Measurements from ENCODE around the gene S100Z.
"Not testable (repeated sequence)": the region's sequence is repeated elsewhere in the genome, so short reads cannot be mapped to it uniquely, and the experiment has no call there.

Gene S100Z

GRCh38 chr5:76941442-76941841 is 91.6 kb downstream of the S100Z start:
- no peak for DNase-seq (ENCODE audit: extremely low read depth, low read depth)
- TF ChIP-seq CTCF (IDR thresholded peaks at IDR 0.05; ENCODE audit: low read depth, low read length, missing control alignments): no peak
- H3K4me3 ChIP-seq (replicated peaks; ENCODE audit: low read depth, low read length): no peak overlapping the region

- peak; percentile 66 for DNase-seq (ENCODE audit: extremely low read depth, low read depth)
- no peak for TF ChIP-seq CTCF (IDR thresholded peaks at IDR 0.05; ENCODE audit: low read depth, low read length, missing control alignments)
- no peak overlapping the region for H3K4me3 ChIP-seq (replicated peaks; ENCODE audit: low read depth, low read length)
Observed at GRCh38 chr5:76942581-76942980, 92.8 kb downstream of the S100Z start.

GRCh38 chr5:76943006-76943405 is 93.2 kb downstream of the S100Z start:
- DNase-seq (ENCODE audit: extremely low read depth, low read depth): no peak
- TF ChIP-seq CTCF (IDR thresholded peaks at IDR 0.05; ENCODE audit: low read depth, low read length, missing control alignments): no peak
- no peak overlapping the region for H3K4me3 ChIP-seq (replicated peaks; ENCODE audit: low read depth, low read length)

GRCh38 chr5:76944638-76945037 is 94.8 kb downstream of the S100Z start:
- no peak for DNase-seq (ENCODE audit: extremely low read depth, low read depth)
- no peak overlapping the region for H3K4me3 ChIP-seq (replicated peaks; ENCODE audit: low read depth, low read length)
- no peak for TF ChIP-seq CTCF (IDR thresholded peaks at IDR 0.05; ENCODE audit: low read depth, low read length, missing control alignments)

GRCh38 chr5:76945238-76945637 is 95.4 kb downstream of the S100Z start:
- DNase-seq (ENCODE audit: extremely low read depth, low read depth); H3K4me3 ChIP-seq (replicated peaks; ENCODE audit: low read depth, low read length): not testable (repeated sequence)

- H3K4me3 ChIP-seq (replicated peaks; ENCODE audit: low read depth, low read length): no peak overlapping the region
- no peak for TF ChIP-seq CTCF (IDR thresholded peaks at IDR 0.05; ENCODE audit: low read depth, low read length, missing control alignments)
- no peak for DNase-seq (ENCODE audit: extremely low read depth, low read depth)
Observed at GRCh38 chr5:76946090-76946489, 96.3 kb downstream of the S100Z start.

GRCh38 chr5:76947082-76947503 is 97.3 kb downstream of the S100Z start:
- no peak for DNase-seq (ENCODE audit: extremely low read depth, low read depth)
- no peak overlapping the region for H3K4me3 ChIP-seq (replicated peaks; ENCODE audit: low read depth, low read length)
- TF ChIP-seq CTCF (IDR thresholded peaks at IDR 0.05; ENCODE audit: low read depth, low read length, missing control alignments): no peak
